GM10266 (cell line): ENCODE data around the gene EIF4H.

Experiments used
- DNase-seq: peaks from one replicate; pipeline ENCODE4 v3.0.0; 2012; ENCODE audit errors: extremely low spot score
- TF ChIP-seq, protein P1 (sequence below): IDR thresholded peaks from 2 replicates; pipeline ENCODE4 v1.5.1; 2012; ENCODE audit warnings: mild to moderate bottlenecking, low read depth; ENCODE audit not compliant: control insufficient read depth, insufficient read depth; ENCODE audit errors: missing control alignments

Gene EIF4H

GRCh38 chr7:74138945-74139843, 35.0 kb upstream of the EIF4H start:
- TF ChIP-seq, protein P1, sequence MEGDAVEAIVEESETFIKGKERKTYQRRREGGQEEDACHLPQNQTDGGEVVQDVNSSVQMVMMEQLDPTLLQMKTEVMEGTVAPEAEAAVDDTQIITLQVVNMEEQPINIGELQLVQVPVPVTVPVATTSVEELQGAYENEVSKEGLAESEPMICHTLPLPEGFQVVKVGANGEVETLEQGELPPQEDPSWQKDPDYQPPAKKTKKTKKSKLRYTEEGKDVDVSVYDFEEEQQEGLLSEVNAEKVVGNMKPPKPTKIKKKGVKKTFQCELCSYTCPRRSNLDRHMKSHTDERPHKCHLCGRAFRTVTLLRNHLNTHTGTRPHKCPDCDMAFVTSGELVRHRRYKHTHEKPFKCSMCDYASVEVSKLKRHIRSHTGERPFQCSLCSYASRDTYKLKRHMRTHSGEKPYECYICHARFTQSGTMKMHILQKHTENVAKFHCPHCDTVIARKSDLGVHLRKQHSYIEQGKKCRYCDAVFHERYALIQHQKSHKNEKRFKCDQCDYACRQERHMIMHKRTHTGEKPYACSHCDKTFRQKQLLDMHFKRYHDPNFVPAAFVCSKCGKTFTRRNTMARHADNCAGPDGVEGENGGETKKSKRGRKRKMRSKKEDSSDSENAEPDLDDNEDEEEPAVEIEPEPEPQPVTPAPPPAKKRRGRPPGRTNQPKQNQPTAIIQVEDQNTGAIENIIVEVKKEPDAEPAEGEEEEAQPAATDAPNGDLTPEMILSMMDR, result no peak

GRCh38 chr7:74141705-74142104, 32.5 kb upstream of the EIF4H start:
- TF ChIP-seq, protein P1, result no peak
- DNase-seq, result no peak

More at GRCh38 chr7:74138945-74139843, 35.0 kb upstream of the EIF4H start:
- no peak for DNase-seq

DNA sequence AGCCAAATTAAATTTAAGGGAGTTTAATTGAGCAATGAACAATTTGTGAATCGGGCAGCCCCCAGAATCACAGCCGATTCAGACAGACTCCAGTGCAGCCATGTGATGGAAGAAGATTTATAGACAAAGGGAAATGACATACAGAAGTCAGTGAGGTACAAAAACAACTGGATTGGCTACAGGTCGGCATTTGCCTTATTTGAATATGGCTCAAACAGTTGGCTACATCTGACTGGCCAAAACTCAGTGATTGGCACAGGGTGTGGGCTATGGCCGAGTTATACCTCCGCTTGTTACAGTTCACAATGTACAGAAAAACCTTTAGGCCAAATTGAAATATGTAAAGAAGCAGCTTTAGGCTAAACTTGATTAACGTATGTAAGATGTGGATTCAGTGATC, 30.8 kb upstream of the EIF4H start:
- DNase-seq, result no peak
- TF ChIP-seq, protein P1, result no peak

DNA sequence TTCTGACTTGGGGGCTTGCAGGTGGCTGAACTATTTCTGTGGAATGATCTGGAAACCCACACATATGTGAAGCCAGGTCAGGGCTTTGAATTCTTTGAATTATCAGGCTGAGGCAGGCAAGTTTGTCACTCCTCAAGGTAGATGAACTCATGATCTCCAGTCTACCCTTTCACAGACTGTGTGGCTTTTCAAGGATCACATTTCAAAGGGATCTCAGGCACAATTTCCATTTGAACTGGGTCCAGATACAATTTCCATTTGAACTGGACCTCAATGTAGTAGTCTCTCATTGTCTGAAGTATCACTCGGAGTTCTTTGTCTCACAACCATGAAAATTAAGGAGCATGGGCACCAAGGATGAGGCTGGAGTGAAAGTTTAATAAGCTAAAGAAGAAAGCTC, 25.7 kb upstream of the EIF4H start:
- TF ChIP-seq, protein P1, result no peak
- no peak for DNase-seq

- no peak for DNase-seq
Measured at GRCh38 chr7:74149071-74149470, 25.1 kb upstream of the EIF4H start.

GRCh38 chr7:74149603-74150002, 24.6 kb upstream of the EIF4H start:
- TF ChIP-seq, protein P1, result no peak
- no peak for DNase-seq

More at GRCh38 chr7:74149071-74149470, 25.1 kb upstream of the EIF4H start:
- TF ChIP-seq, protein P1, result no peak

DNA sequence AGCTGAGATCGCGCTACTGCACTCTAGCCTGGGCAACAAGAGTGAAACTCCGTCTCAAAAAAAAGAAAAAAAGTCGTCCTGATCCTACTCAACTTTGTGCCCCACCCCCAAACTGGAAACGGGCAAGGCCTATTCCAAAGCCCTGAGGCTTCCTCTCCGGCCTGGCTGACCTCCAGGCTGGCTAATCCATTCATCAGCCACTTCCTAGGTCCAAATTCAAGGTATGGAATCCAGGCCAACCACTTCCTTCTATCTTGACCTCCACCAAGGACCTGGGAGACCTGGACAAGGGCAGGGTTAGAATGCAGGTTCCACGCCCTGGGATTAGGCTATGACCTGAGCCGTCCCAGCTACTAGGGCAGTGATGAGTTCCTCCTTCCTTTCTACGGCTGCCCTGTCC, 20.4 kb upstream of the EIF4H start:
- no peak for DNase-seq
- TF ChIP-seq, protein P1, result no peak
